Type B pancreatic cell (in vitro differentiated cells): ENCODE results near the gene REX1BD. TPM values are rescaled to one million over a fixed set of nuclear protein-coding genes. Genes with fewer than 3 reads are reported as not detected.

ENCODE experiments used
- DNase-seq: peaks from one replicate; pipeline ENCODE4 v3.0.0; 2021; ENCODE audit warnings: mixed read lengths; ENCODE audit not compliant: unreplicated experiment; ENCODE audit errors: extremely low spot score
- H3K27ac Mint-ChIP-seq: 2 replicates; pipeline ENCODE4 v1.8.0; 2021; ENCODE audit warnings: mild to moderate bottlenecking, mixed read lengths
- H3K27me3 Mint-ChIP-seq: 2 replicates; pipeline ENCODE4 v1.8.0; 2021; ENCODE audit warnings: mixed read lengths
- H3K36me3 Mint-ChIP-seq: 2 replicates; pipeline ENCODE4 v1.8.0; 2021; ENCODE audit warnings: mixed read lengths
- H3K4me1 Mint-ChIP-seq: one replicate; pipeline ENCODE4 v1.8.0; 2021; ENCODE audit warnings: mixed read lengths; ENCODE audit not compliant: unreplicated experiment
- H3K4me3 Mint-ChIP-seq: 2 replicates; pipeline ENCODE4 v1.8.0; 2021; ENCODE audit warnings: mild to moderate bottlenecking, mixed read lengths
- H3K9me3 Mint-ChIP-seq: 2 replicates; pipeline ENCODE4 v1.8.0; 2021; ENCODE audit warnings: mixed read lengths
- CTCF ChIP-seq: fragments of 200-600 bp; sonication (generic); conservative IDR thresholded peaks from 2 replicates; pipeline ENCODE4 v1.5.0; 2021; ENCODE audit warnings: antibody characterized with exemption, mild to moderate bottlenecking
- total RNA-seq: library from RNA; stranded (reverse); gene quantifications from 2 replicates; pipeline ENCODE4 v1.2.1, GENCODE V29; 2021; ENCODE audit warnings: low replicate concordance

Gene REX1BD
- total RNA-seq, 1 donor from 2014 or later, result 63.5 TPM

- peaks cover 4% of the 10 kb centered on the region for H3K9me3 Mint-ChIP-seq
- peaks cover 4% of the 10 kb centered on the region for H3K27me3 Mint-ChIP-seq
- H3K4me3 Mint-ChIP-seq, result peak overlapping the region; percentile 26
- no peak for DNase-seq
- peaks cover 20% of the 10 kb centered on the region for H3K4me1 Mint-ChIP-seq
- peak overlapping the region; percentile 35 for H3K27ac Mint-ChIP-seq
- peaks cover 4% of the 10 kb centered on the region for H3K36me3 Mint-ChIP-seq
- no peak for TF ChIP-seq CTCF
These were observed 46.2 kb downstream of the REX1BD start for GRCh38 chr19:18634612-18635297.

DNA sequence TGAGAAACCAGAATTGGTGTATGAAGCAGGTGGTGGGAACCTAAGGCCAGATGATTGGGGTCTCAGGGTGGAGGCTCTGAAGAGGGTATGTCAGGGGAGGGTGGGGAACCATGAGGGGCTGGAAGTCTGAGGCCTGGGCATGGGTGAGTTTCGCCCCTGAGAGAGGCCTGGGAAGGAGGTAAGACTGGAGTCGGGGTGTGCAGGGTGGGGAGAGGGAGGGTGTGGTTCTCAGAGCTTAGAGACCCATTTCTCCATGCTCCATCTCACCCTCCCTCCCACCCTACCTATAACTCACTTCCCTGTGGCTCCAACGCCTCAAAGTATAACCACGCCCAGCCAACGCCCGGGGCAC, 47.2 kb downstream of the REX1BD start:
- no peak for TF ChIP-seq CTCF
- no peaks in the 10 kb centered on the region for H3K27me3 Mint-ChIP-seq
- peak overlapping the region; percentile 89 for H3K4me3 Mint-ChIP-seq
- peaks cover 22% of the 10 kb centered on the region for H3K4me1 Mint-ChIP-seq
- H3K9me3 Mint-ChIP-seq, result no peaks in the 10 kb centered on the region
- DNase-seq, result no peak
- H3K36me3 Mint-ChIP-seq, result peaks cover 4% of the 10 kb centered on the region
- peak overlapping the region; percentile 87 for H3K27ac Mint-ChIP-seq

- H3K36me3 Mint-ChIP-seq, result peaks cover 4% of the 10 kb centered on the region
- peak; percentile 99 for DNase-seq
- peaks cover 22% of the 10 kb centered on the region for H3K4me1 Mint-ChIP-seq
- H3K9me3 Mint-ChIP-seq, result no peaks in the 10 kb centered on the region
- H3K27ac Mint-ChIP-seq, result peak overlapping the region; percentile 82
- H3K4me3 Mint-ChIP-seq, result peak overlapping the region; percentile 89
- no peak for TF ChIP-seq CTCF
- no peaks in the 10 kb centered on the region for H3K27me3 Mint-ChIP-seq
These were observed 47.8 kb downstream of the REX1BD start for GRCh38 chr19:18636183-18636968.

DNA sequence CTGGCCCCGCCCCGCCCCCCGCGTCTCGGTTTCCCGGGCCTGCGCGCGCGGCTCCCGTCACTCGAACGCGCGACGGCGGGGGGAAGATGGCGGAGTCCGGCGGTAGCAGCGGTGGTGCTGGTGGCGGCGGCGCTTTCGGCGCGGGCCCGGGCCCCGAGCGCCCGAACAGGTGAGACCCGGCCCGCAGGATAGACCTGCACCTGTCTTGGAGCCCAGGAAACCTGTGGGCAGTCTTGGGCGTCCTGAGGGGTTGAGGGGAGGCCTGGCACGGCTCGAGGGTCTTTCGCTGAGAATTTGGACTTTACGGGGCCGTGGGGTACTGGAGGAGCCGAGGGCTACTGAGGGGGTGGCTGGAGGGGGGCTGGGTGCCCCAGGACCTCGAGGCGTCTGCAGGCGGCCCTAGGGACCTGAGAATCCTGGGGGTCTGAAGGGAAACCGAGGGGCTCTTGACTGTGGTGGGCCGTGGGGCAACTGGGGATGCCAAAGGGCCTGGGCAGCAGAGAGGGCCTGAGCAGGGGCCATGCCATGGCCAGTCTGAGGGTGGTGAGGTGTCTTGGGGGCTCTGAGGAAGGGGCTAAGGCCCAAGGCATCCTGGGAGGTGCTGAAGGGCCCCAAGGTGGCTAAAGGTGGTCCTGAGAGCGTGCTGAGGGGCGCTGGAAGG, 48.5 kb downstream of the REX1BD start, which contains the start of gene KLHL26:
Gene KLHL26, plus strand, starts transcription at position 60 of the 661 bp plus-strand sequence. Its CDS starts 27 bp downstream, at position 87.
- Mint-ChIP-seq H3K4me1 (peaks cover 22% of the 10 kb centered on the region), H3K36me3 (peaks cover 4% of the 10 kb centered on the region), H3K27me3 (no peaks in the 10 kb centered on the region), H3K9me3 (no peaks in the 10 kb centered on the region), H3K4me3 (peak within 1 kb of the TSS; percentile 89), H3K27ac (peak within 1 kb of the TSS; percentile 89)
- no peak for DNase-seq
- TF ChIP-seq CTCF, result no peak

DNA sequence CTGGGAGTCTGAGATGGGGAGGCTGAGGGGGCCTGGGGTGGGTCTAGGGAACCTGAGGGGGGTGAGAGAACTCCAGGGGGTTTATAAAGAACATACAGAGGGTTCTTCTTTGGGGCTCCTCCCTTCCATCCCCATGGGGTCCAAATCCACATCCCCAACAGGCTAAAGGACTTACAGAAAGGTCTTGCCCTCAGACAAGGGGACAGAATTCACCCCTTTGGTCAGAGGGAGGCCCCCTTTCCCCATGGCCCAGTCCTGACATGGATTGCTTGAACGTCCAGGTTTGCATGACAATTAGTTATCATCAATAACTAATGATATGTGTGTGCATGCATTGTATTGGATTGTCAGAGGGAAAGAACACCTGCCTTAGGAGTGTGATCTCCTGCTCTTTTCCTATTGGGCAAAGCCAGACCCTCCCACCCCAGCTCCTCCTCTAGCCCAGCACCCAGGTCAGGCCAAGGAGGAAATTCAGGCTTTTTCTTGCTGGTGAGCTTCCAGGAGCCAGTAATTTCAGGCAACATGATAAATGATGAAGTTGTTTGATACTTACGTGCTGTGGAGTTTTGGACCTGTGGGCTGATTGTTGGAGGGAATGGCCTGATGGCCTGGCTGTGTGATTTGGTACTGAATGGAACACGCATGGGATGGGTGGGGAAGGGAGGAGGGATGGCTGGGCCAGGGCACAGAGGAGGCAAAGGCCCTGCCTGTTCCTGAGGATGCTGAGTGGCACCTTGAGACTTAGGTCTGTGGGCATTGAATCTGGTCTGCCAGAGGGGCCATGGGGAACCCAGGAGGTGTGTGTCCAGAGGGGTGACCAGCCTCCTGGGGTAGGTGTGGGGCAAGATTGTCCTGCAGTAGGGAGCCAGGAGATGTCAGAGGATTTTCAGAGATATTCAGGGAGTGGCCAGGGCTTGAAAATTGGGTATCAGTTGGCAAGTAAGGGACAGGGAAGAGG, 49.4 kb downstream of the REX1BD start:
- Mint-ChIP-seq H3K27me3 (no peaks in the 10 kb centered on the region), H3K9me3 (no peaks in the 10 kb centered on the region), H3K36me3 (peaks cover 4% of the 10 kb centered on the region), H3K4me3 (peak overlapping the region; percentile 89), H3K4me1 (peaks cover 22% of the 10 kb centered on the region), H3K27ac (peak overlapping the region; percentile 89)
- no peak for DNase-seq
- TF ChIP-seq CTCF, result no peak
